Measurements from ENCODE around the gene ARHGAP20.

ARHGAP20 gene

GRCh38 chr11:110587972-110588371 lies 124.3 kb downstream of the ARHGAP20 start:
- Histone ChIP-seq H3K4me1 (ENCODE audit: insufficient read depth, poor library complexity, severe bottlenecking) (no peaks in the 10 kb centered on the region), H3K27me3 (ENCODE audit: insufficient read depth, poor library complexity, severe bottlenecking) (peaks cover 5% of the 10 kb centered on the region), H3K27ac (ENCODE audit: poor library complexity, severe bottlenecking) (no peak overlapping the region), H3K4me3 (ENCODE audit: severe bottlenecking) (no peak overlapping the region), H3K9me3 (ENCODE audit: severe bottlenecking) (no peaks in the 10 kb centered on the region), H3K36me3 (ENCODE audit: low read depth) (no peaks in the 10 kb centered on the region)
- ATAC-seq (ENCODE audit: low read depth) (no peak), DNase-seq (ENCODE audit: low spot score) (no peak)
- no peak for TF ChIP-seq CTCF (IDR thresholded peaks at IDR 0.05; ENCODE audit: poor library complexity, severe bottlenecking)

- no peaks in the 10 kb centered on the region for H3K36me3 ChIP-seq (ENCODE audit: low read depth)
- no peak overlapping the region for H3K4me3 ChIP-seq (ENCODE audit: severe bottlenecking)
- no peak for TF ChIP-seq CTCF (IDR thresholded peaks at IDR 0.05; ENCODE audit: poor library complexity, severe bottlenecking)
- no peaks in the 10 kb centered on the region for H3K9me3 ChIP-seq (ENCODE audit: severe bottlenecking)
- peaks cover 5% of the 10 kb centered on the region for H3K27me3 ChIP-seq (ENCODE audit: insufficient read depth, poor library complexity, severe bottlenecking)
- H3K27ac ChIP-seq (ENCODE audit: poor library complexity, severe bottlenecking) = no peak overlapping the region
- no peaks in the 10 kb centered on the region for H3K4me1 ChIP-seq (ENCODE audit: insufficient read depth, poor library complexity, severe bottlenecking)
- ATAC-seq (ENCODE audit: low read depth) (no peak), DNase-seq (ENCODE audit: low spot score) (no peak)
Observed at GRCh38 chr11:110587129-110587528, 125.1 kb downstream of the ARHGAP20 start.

GRCh38 chr11:110584150-110584549 lies 128.1 kb downstream of the ARHGAP20 start:
- H3K4me1 ChIP-seq (ENCODE audit: insufficient read depth, poor library complexity, severe bottlenecking) = no peaks in the 10 kb centered on the region
- H3K36me3 ChIP-seq (ENCODE audit: low read depth) = no peaks in the 10 kb centered on the region
- TF ChIP-seq CTCF (IDR thresholded peaks at IDR 0.05; ENCODE audit: poor library complexity, severe bottlenecking) = no peak
- ATAC-seq (ENCODE audit: low read depth) = no peak
- no peaks in the 10 kb centered on the region for H3K27me3 ChIP-seq (ENCODE audit: insufficient read depth, poor library complexity, severe bottlenecking)
- no peak overlapping the region for H3K27ac ChIP-seq (ENCODE audit: poor library complexity, severe bottlenecking)
- H3K4me3 ChIP-seq (ENCODE audit: severe bottlenecking) = no peak overlapping the region
- DNase-seq (ENCODE audit: low spot score) = no peak
- H3K9me3 ChIP-seq (ENCODE audit: severe bottlenecking) = no peaks in the 10 kb centered on the region

GRCh38 chr11:110582728-110583432 lies 129.4 kb downstream of the ARHGAP20 start:
- DNase-seq (ENCODE audit: low spot score) = no peak
- Histone ChIP-seq H3K4me1 (ENCODE audit: insufficient read depth, poor library complexity, severe bottlenecking) (no peaks in the 10 kb centered on the region), H3K27me3 (ENCODE audit: insufficient read depth, poor library complexity, severe bottlenecking) (no peaks in the 10 kb centered on the region)

More at GRCh38 chr11:110582728-110583432, 129.4 kb downstream of the ARHGAP20 start:
- Histone ChIP-seq H3K36me3 (ENCODE audit: low read depth) (no peaks in the 10 kb centered on the region), H3K4me3 (ENCODE audit: severe bottlenecking) (no peak overlapping the region), H3K9me3 (ENCODE audit: severe bottlenecking) (no peaks in the 10 kb centered on the region), H3K27ac (ENCODE audit: poor library complexity, severe bottlenecking) (no peak overlapping the region)
- no peak for TF ChIP-seq CTCF (IDR thresholded peaks at IDR 0.05; ENCODE audit: poor library complexity, severe bottlenecking)
- ATAC-seq (ENCODE audit: low read depth) = no peak

Measured in RWPE2 (cell line).